Stimulated activated CD4-positive, alpha-beta T cell treated with anti-CD3 and anti-CD28 coated beads, Interleukin-2, amount 100 ng/mL, for 4 hours (primary cell): ENCODE data around the gene NUP214.
"Not testable (repeated sequence)": the region's sequence is repeated elsewhere in the genome, so short reads cannot be mapped to it uniquely, and the experiment has no call there.

ENCODE experiments used
- DNase-seq: peaks from one replicate; pipeline ENCODE4 v3.0.0-alpha.2; 2020; ENCODE audit warnings: low read depth

The NUP214 gene

GRCh38 chr9:131194762-131195161 lies 69.4 kb downstream of the NUP214 start:
- no peak for DNase-seq

GRCh38 chr9:131197160-131197911 lies 72.0 kb downstream of the NUP214 start:
- DNase-seq, result no peak

GRCh38 chr9:131198041-131198715 lies 72.8 kb downstream of the NUP214 start:
- DNase-seq, result no peak

GRCh38 chr9:131201856-131202255 lies 76.5 kb downstream of the NUP214 start:
- no peak for DNase-seq

GRCh38 chr9:131203431-131204218 lies 78.2 kb downstream of the NUP214 start:
- no peak for DNase-seq

- no peak for DNase-seq
These were observed 78.9 kb downstream of the NUP214 start for GRCh38 chr9:131204285-131204684.

- no peak for DNase-seq
These were observed 81.1 kb downstream of the NUP214 start for GRCh38 chr9:131206495-131206894.

- not testable (repeated sequence) for DNase-seq
These were observed 86.5 kb downstream of the NUP214 start for GRCh38 chr9:131211920-131212319.

GRCh38 chr9:131214286-131214856 lies 89.0 kb downstream of the NUP214 start:
- DNase-seq, result no peak

GRCh38 chr9:131214876-131215275 lies 89.5 kb downstream of the NUP214 start:
- no peak for DNase-seq

GRCh38 chr9:131216806-131217205 lies 91.4 kb downstream of the NUP214 start:
- DNase-seq, result no peak

GRCh38 chr9:131217331-131218031 lies 92.1 kb downstream of the NUP214 start:
- DNase-seq, result no peak

GRCh38 chr9:131218370-131218769 lies 93.0 kb downstream of the NUP214 start:
- DNase-seq, result no peak

GRCh38 chr9:131220485-131220884 lies 95.1 kb downstream of the NUP214 start:
- no peak for DNase-seq

- DNase-seq, result no peak
These were observed 97.1 kb downstream of the NUP214 start for GRCh38 chr9:131222460-131222859.

GRCh38 chr9:131226226-131226625 lies 100.8 kb downstream of the NUP214 start:
- DNase-seq, result no peak

GRCh38 chr9:131227112-131227958 lies 101.9 kb downstream of the NUP214 start:
- no peak for DNase-seq

GRCh38 chr9:131227959-131228460 lies 102.6 kb downstream of the NUP214 start:
- no peak for DNase-seq

GRCh38 chr9:131228988-131229387 lies 103.6 kb downstream of the NUP214 start:
- no peak for DNase-seq

GRCh38 chr9:131233556-131233955 lies 108.2 kb downstream of the NUP214 start:
- DNase-seq, result no peak

GRCh38 chr9:131233995-131234394 lies 108.6 kb downstream of the NUP214 start:
- DNase-seq, result no peak
